H1 (cell line): ENCODE measurements around the gene RAD51B. TPM values are rescaled to one million over a fixed set of nuclear protein-coding genes. Genes with fewer than 3 reads are reported as not detected.

Source experiments
- CTCF ChIA-PET: fragments of 300-600 bp; sonication (Branson Sonifier 250); formaldehyde crosslinking; loops from one replicate; lab custom pipeline; 2021; ENCODE audit not compliant: partially characterized antibody; lab: Charles Lee
- POLR2A ChIA-PET: fragments of 300-600 bp; sonication (Branson Sonifier 250); formaldehyde crosslinking; loops from one replicate; lab custom pipeline; 2021; ENCODE audit warnings: inconsistent platforms; ENCODE audit not compliant: partially characterized antibody; lab: Charles Lee
- DNase-seq, 2 experiments: peaks; one replicate each; pipeline versions ENCODE4 v3.0.0 to v3.0.0-alpha.2; 2010 to 2022; ENCODE audit warnings: low spot score in 2 of 2, low read depth in 1 of 2, mixed read lengths in 1 of 2
- FAIRE-seq: peaks from 2 replicates; lab custom pipeline; 2011; peaks lifted over from hg19 to GRCh38; lab: Jason Lieb, UNC
- H2AFZ ChIP-seq: 2 replicates; pipeline ENCODE4 v1.8.1; 2012; ENCODE audit warnings: low read length, inconsistent platforms
- H2AK5ac ChIP-seq: 2 replicates; pipeline ENCODE4 v1.6.1; 2013; ENCODE audit warnings: low read depth, low read length
- H2BK120ac ChIP-seq: replicated peaks from 2 replicates; pipeline ENCODE3; 2013; ENCODE audit warnings: low read depth, low read length, inconsistent platforms
- H2BK12ac ChIP-seq: 2 replicates; pipeline ENCODE4 v1.6.1; 2013; ENCODE audit warnings: low read depth, low read length
- H2BK15ac ChIP-seq: 2 replicates; pipeline ENCODE4 v1.6.1; 2013; ENCODE audit warnings: low read length
- H2BK20ac ChIP-seq: 2 replicates; pipeline ENCODE4 v1.6.1; 2013; ENCODE audit warnings: low read length
- H2BK5ac ChIP-seq: 2 replicates; pipeline ENCODE4 v1.6.1; 2013; ENCODE audit warnings: low read depth, low read length
- H3K14ac ChIP-seq: 2 replicates; pipeline ENCODE4 v1.6.1; 2013; ENCODE audit warnings: inconsistent platforms; ENCODE audit not compliant: insufficient read length
- H3K18ac ChIP-seq: 2 replicates; pipeline ENCODE4 v1.6.1; 2013; ENCODE audit warnings: low read length; ENCODE audit errors: extremely low read depth
- H3K23ac ChIP-seq: 2 replicates; pipeline ENCODE4 v1.6.1; 2013; ENCODE audit warnings: inconsistent platforms; ENCODE audit not compliant: insufficient read length
- H3K23me2 ChIP-seq: 2 replicates; pipeline ENCODE4 v1.6.1; 2013; ENCODE audit warnings: low read depth, low read length
- H3K27ac ChIP-seq: 2 replicates; pipeline ENCODE4 v1.6.1; 2011; ENCODE audit warnings: low read depth, low read length, inconsistent platforms
- H3K27me3 ChIP-seq, 4 experiments: replicated peaks in 1 of 4; 1 replicate in 1 of 4; 2 replicates in 3 of 4; pipeline versions ENCODE4 v1.6.1 to v1.8.1; 2011 to 2013; ENCODE audit warnings: low read length in 3 of 4, mild to moderate bottlenecking in 3 of 4, inconsistent platforms in 2 of 4, mixed read lengths in 2 of 4, moderate library complexity in 1 of 4; ENCODE audit not compliant: control insufficient read depth in 3 of 4, insufficient read depth in 3 of 4; ENCODE audit errors: extremely low read depth in 1 of 4
- H3K36me3 ChIP-seq, 4 experiments: 2 replicates each; pipeline versions ENCODE4 v1.6.1 to v1.8.1; 2011 to 2013; ENCODE audit warnings: mild to moderate bottlenecking in 4 of 4, low read length in 3 of 4, moderate library complexity in 2 of 4, control low read depth in 1 of 4, inconsistent platforms in 1 of 4; ENCODE audit not compliant: insufficient read depth in 4 of 4, control insufficient read depth in 2 of 4
- H3K4ac ChIP-seq: replicated peaks from 2 replicates; pipeline ENCODE3; 2013; ENCODE audit warnings: low read length, low read depth, mixed read lengths, inconsistent platforms; ENCODE audit not compliant: insufficient read length
- H3K4me1 ChIP-seq, 4 experiments: replicated peaks in 1 of 4; 1 replicate in 1 of 4; 2 replicates in 3 of 4; pipeline versions ENCODE4 v1.6.1 to v1.8.1; 2011 to 2013; ENCODE audit warnings: low read length in 3 of 4, inconsistent platforms in 2 of 4, mixed read lengths in 1 of 4; ENCODE audit not compliant: insufficient read depth in 4 of 4, control insufficient read depth in 3 of 4
- H3K4me2 ChIP-seq, 2 experiments: 2 replicates each; pipeline versions ENCODE4 v1.6.1 to v1.8.1; 2011 to 2013; ENCODE audit warnings: low read depth in 2 of 2, low read length in 2 of 2, control low read depth in 1 of 2, inconsistent platforms in 1 of 2, mild to moderate bottlenecking in 1 of 2; ENCODE audit not compliant: insufficient read depth in 1 of 2
- H3K4me3 ChIP-seq, 4 experiments: fragments of 200-600, 300-600 bp in 1 of 4; sonication (generic), shearing (Covaris generic), sonication (Bioruptor Twin) in 1 of 4; 2 replicates each; pipeline versions ENCODE4 v1.5.1 to v1.8.1; 2011 to 2016; ENCODE audit warnings: low read length in 4 of 4, low read depth in 3 of 4, control low read depth in 2 of 4, inconsistent platforms in 2 of 4, mild to moderate bottlenecking in 2 of 4, mixed read lengths in 1 of 4, moderate library complexity in 1 of 4; ENCODE audit not compliant: insufficient read depth in 2 of 4; ENCODE audit errors: extremely low read depth in 1 of 4
- H3K56ac ChIP-seq: replicated peaks from 2 replicates; pipeline ENCODE3; 2013; ENCODE audit warnings: low read depth, mild to moderate bottlenecking, mixed read lengths, low read length, inconsistent platforms; ENCODE audit not compliant: insufficient read length
- H3K79me1 ChIP-seq: 2 replicates; pipeline ENCODE4 v1.6.1; 2013; ENCODE audit warnings: low read depth, low read length, control low read depth
- H3K79me2 ChIP-seq, 2 experiments: 2 replicates each; pipeline versions ENCODE4 v1.6.1 to v1.8.1; 2012 to 2013; ENCODE audit warnings: low read length in 2 of 2, mild to moderate bottlenecking in 2 of 2, inconsistent platforms in 1 of 2; ENCODE audit not compliant: insufficient read depth in 2 of 2, control insufficient read depth in 1 of 2
- H3K9ac ChIP-seq, 4 experiments: replicated peaks in 1 of 4; 1 replicate in 1 of 4; 2 replicates in 3 of 4; pipeline versions ENCODE4 v1.6.1 to v1.8.1; 2011 to 2013; ENCODE audit warnings: low read depth in 3 of 4, low read length in 3 of 4, control low read depth in 2 of 4, mild to moderate bottlenecking in 2 of 4, moderate library complexity in 2 of 4, inconsistent platforms in 1 of 4; ENCODE audit errors: extremely low read depth in 1 of 4
- H3K9me3 ChIP-seq, 2 experiments: 2 replicates each; pipeline versions ENCODE4 v1.6.1 to v1.8.1; 2012 to 2013; ENCODE audit warnings: mild to moderate bottlenecking in 2 of 2, moderate library complexity in 2 of 2, control low read depth in 1 of 2, inconsistent platforms in 1 of 2, low read depth in 1 of 2, low read length in 1 of 2, mixed read lengths in 1 of 2; ENCODE audit not compliant: insufficient read depth in 2 of 2
- H4K20me1 ChIP-seq, 2 experiments: replicated peaks in 1 of 2; 2 replicates each; pipeline versions ENCODE3 to v1.8.1; 2011 to 2013; ENCODE audit warnings: inconsistent platforms in 2 of 2, low read length in 2 of 2, mild to moderate bottlenecking in 1 of 2; ENCODE audit not compliant: insufficient read depth in 2 of 2, control insufficient read depth in 1 of 2
- H4K5ac ChIP-seq: 2 replicates; pipeline ENCODE4 v1.6.1; 2013; ENCODE audit warnings: low read length, low read depth, mixed read lengths, inconsistent platforms; ENCODE audit not compliant: insufficient read length
- H4K8ac ChIP-seq: 2 replicates; pipeline ENCODE4 v1.8.0; 2013; ENCODE audit warnings: mild to moderate bottlenecking, moderate library complexity, low read length, inconsistent platforms; ENCODE audit not compliant: insufficient read depth; ENCODE audit errors: extremely low read depth
- H4K91ac ChIP-seq: replicated peaks from 2 replicates; pipeline ENCODE3; 2013; ENCODE audit warnings: low read length, mixed read lengths, inconsistent platforms; ENCODE audit not compliant: insufficient read length
- CREB1 ChIP-seq: IDR thresholded peaks from 2 replicates; pipeline ENCODE4 v1.6.1; 2012; ENCODE audit warnings: inconsistent platforms
- JUND ChIP-seq: IDR thresholded peaks from 2 replicates; pipeline ENCODE4 v1.6.1; 2011; ENCODE audit warnings: mild to moderate bottlenecking, improper control_type of control experiment, low read length
- SAP30 ChIP-seq: fragments of 300-600 bp; sonication (generic); IDR thresholded peaks from 2 replicates; pipeline ENCODE4 v1.7.1; 2012; ENCODE audit warnings: low read length, moderate library complexity, mild to moderate bottlenecking, inconsistent platforms; ENCODE audit not compliant: insufficient read depth, insufficient replicate concordance
- TAF1 ChIP-seq: IDR thresholded peaks from 2 replicates; pipeline ENCODE4 v1.6.1; 2011; ENCODE audit warnings: mild to moderate bottlenecking, low read depth, low read length
- polyA plus RNA-seq, 7 experiments: library from polyadenylated mRNA; depleted of rRNA in 3 of 7; stranded (reverse) in 5 of 7; unstranded in 2 of 7; fragments of >200 nt in 5 of 7; fragments of 200-250 nt in 2 of 7; gene quantifications; 1 replicate in 5 of 7; 2 replicates in 1 of 7; 4 replicates in 1 of 7; pipeline versions ENCODE4 v1.2.1 to v1.2.3, GENCODE V29; 2011 to 2013; ENCODE audit warnings: missing spikeins in 2 of 7, mixed read lengths in 2 of 7
- total RNA-seq: library from RNA; stranded (reverse); fragmentation: NEBNext Ultra II Directional; extraction: Animal tissue kit (Norgen Biotek cat#: 25700); gene quantifications from 2 replicates; pipeline ENCODE4 v1.2.1, GENCODE V29; 2021

The RAD51B gene
- total and polyA plus RNA-seq, 2 of the 8 experiments (the other 6 are each of a cell fraction or from before 2014, with no cell fraction given): 3.9 to 14.9 TPM

GRCh38 chr14:68335312-68335711, 515.7 kb downstream of the RAD51B start:
- H3K23me2 ChIP-seq: no peaks in the 10 kb centered on the region; the same call in 1 of the 2 replicates
- H3K4me3 ChIP-seq: no peak overlapping the region
- no peaks in the 10 kb centered on the region for H3K36me3 ChIP-seq
- no peak overlapping the region for H2BK20ac ChIP-seq
- H3K79me1 ChIP-seq: no peaks in the 10 kb centered on the region
- no peak overlapping the region for H2AK5ac ChIP-seq
- no peaks in the 10 kb centered on the region for H4K20me1 ChIP-seq
- H3K14ac ChIP-seq: no peak overlapping the region
- no peak overlapping the region for H2AFZ ChIP-seq
- no peak overlapping the region for H3K4ac ChIP-seq
- FAIRE-seq (no peak), DNase-seq (no peak)
- H3K18ac ChIP-seq: no peak overlapping the region
- peaks cover 0 to 8% (median 3%) of the 10 kb centered on the region in 4 experiments; a peak in 4 of 7 replicates for H3K4me1 ChIP-seq
- H3K4me2 ChIP-seq: no peak overlapping the region
- H3K23ac ChIP-seq: no peak overlapping the region
- H3K79me2 ChIP-seq: no peaks in the 10 kb centered on the region
- peaks cover 0 to 3% of the 10 kb centered on the region in 2 experiments; a peak in 1 of 4 replicates for H3K9me3 ChIP-seq
- H3K27me3 ChIP-seq: no peaks in the 10 kb centered on the region
- H3K9ac ChIP-seq: no peak overlapping the region
- CTCF ChIA-PET: interaction anchor here (0.7 to 1.4 kb wide), 2 partner anchors 73 to 398 kb away, joined by 3 read pairs; no protein-coding TSS in a partner anchor
- no peak overlapping the region for H3K27ac ChIP-seq
- no peak overlapping the region for H2BK5ac ChIP-seq
- no peak overlapping the region for H2BK120ac ChIP-seq
- no peak overlapping the region for H4K8ac ChIP-seq
- POLR2A ChIA-PET: no interaction called here
- H3K56ac ChIP-seq: no peak overlapping the region
- no peak overlapping the region for H4K5ac ChIP-seq
- no peak overlapping the region for H2BK15ac ChIP-seq
- H4K91ac ChIP-seq: peak overlapping the region; percentile 79
- H2BK12ac ChIP-seq: no peak overlapping the region
- TF ChIP-seq SAP30: no peak
- no peak for TF ChIP-seq CREB1
- no peak for TF ChIP-seq TAF1
- no peak for TF ChIP-seq JUND
